NT2/D1 (cell line): ENCODE results near the gene NR2C1.

Experiments
- SUZ12 ChIP-seq: IDR thresholded peaks from 2 replicates; pipeline ENCODE4 v1.6.1; 2011; ENCODE audit not compliant: insufficient read length, insufficient read depth; ENCODE audit errors: extremely low read depth
- YY1 ChIP-seq: IDR thresholded peaks from 2 replicates; pipeline ENCODE4 v1.6.1; 2011; ENCODE audit not compliant: insufficient read length, insufficient read depth
- ZNF274 ChIP-seq: IDR thresholded peaks from 2 replicates; pipeline ENCODE4 v1.6.1; 2011; ENCODE audit warnings: mild to moderate bottlenecking, low read depth, low read length

DNA sequence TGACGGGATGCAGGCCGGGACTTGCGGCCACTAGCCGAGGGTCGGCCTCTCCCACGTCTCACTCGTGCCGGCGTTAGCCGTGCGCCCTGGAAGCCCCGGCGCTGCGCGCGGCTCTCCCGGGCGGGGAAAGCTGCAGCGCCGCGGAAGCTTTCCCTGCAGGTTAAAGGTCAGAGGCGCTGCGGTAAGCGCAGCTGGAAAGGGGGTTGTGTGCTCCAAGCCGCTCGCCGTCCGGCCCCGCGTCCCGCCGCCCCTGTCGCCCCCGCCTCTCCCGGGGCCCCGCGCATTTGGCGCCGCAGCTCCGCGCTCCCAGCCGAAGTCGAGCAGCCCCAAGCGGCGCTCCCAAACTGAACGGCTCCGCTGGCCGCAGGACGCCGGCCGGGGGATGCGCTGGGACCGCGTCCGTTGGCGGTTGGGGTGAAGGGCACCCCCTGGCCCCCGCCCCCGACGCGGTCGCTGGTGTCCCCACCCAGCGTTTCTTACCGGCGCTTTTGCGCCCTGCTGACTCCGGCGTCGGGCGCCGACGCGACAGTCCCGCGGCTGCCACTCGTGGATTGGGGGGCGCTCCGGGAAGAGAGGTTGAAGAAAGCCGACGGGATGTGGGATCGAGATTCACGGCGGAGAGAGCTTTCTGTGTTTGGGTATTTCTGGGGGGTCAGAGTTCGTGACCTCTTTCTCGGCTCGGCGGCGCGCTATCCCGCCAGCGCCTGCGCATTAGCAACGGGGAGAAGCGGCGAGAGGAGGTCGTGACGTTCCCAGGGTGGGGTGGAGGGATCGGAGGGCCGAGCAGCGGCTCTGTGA, at the start of gene NR2C1:
- TF ChIP-seq ZNF274 (no peak), YY1 (no peak), SUZ12 (no peak)
